Measurements from ENCODE around the gene POLR2B.
"Not testable (repeated sequence)": the region's sequence is repeated elsewhere in the genome, so short reads cannot be mapped to it uniquely, and the experiment has no call there.

The POLR2B gene

GRCh38 chr4:56986952-56987351 is 8.3 kb downstream of the POLR2B start:
- DNase-seq (ENCODE audit: low read depth), result no peak

DNA sequence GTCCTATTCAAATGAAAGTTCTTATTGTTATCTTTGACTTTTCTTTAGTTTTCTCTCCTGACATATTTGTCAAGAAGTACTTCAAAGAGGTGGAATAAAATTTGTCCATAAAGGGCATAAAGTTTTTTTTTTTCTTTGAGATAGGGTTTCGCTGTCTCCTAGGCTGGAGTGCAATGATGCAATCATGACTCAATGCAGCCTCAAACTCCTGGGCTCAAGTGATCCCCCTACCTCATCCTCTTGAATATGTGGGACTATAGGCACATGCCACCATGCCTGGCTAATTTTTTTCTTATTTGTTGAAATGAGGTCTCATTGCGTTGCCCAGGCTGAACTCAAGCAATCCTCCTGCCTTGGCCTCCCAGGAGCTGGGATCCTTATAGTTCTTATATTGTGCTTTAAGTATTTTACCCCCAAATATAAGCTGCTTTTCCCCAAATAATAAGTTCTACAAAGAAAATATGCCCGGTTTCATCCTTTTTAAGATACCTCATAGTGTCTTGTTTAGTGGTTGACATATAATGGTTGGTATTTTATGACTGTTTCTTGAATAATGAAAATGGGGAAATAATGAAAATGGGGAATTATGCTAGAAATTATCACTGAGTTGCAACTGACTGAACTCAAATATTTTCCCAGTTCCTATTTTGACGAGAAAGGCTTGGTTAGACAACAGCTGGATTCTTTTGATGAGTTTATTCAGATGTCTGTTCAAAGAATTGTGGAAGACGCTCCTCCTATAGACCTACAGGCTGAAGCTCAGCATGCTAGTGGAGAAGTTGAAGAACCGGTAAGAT is 11.6 kb downstream of the POLR2B start:
- DNase-seq (ENCODE audit: low read depth), result no peak

GRCh38 chr4:56995525-56995924 is 16.8 kb downstream of the POLR2B start:
- no peak for DNase-seq (ENCODE audit: low read depth)

- DNase-seq (ENCODE audit: low read depth), result no peak
Measured at GRCh38 chr4:56999751-57000150, 21.1 kb downstream of the POLR2B start.

- DNase-seq (ENCODE audit: low read depth), result no peak
Measured at GRCh38 chr4:57013543-57014120, 34.9 kb downstream of the POLR2B start.

- no peak for DNase-seq (ENCODE audit: low read depth)
Measured at GRCh38 chr4:57018980-57019379, 40.3 kb downstream of the POLR2B start.

DNA sequence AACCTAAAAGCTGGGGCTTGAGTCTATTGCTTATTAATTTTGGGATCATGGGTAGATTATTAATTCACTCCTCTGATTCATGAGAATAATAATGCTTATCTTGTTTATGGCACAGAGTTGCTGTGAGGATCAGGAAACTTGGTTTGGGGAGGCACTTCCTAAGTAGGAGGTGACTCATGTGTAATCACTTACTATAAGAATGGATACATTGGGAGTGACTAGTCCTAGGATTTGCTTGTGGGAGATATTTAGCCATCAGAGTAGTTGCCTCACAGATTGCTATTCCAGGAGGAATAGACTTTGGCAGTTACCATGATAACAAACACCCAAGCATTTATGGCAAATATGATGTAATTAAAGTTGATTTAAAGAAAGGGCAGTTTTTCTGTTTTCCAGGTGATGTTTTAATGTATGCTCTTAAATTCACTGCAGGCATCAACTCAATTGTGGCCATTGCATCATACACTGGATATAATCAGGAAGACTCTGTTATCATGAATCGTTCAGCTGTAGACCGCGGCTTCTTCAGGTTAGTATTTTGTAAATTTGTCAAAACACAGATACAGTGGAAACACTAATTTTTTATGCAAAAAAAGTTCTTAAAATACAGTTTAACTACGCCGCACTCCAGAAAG is 41.9 kb downstream of the POLR2B start:
- DNase-seq (ENCODE audit: low read depth), result no peak

DNA sequence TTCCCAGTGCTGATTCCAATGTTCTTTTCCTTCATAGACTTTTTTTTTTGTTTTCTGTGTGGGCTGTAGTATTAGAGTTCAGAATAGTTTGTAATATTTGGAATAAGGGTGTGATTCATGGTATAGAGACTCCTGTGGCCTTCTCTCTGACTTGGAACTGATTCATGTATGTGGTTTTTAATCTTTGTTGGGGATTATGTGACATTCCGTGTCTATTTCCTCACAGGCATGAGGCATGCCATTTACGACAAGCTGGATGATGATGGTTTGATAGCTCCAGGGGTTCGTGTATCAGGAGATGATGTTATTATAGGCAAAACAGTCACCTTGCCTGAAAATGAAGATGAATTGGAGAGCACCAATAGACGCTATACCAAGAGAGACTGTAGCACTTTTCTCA is 44.4 kb downstream of the POLR2B start:
- DNase-seq (ENCODE audit: low read depth), result no peak

GRCh38 chr4:57034520-57034919 is 55.8 kb downstream of the POLR2B start:
- DNase-seq (ENCODE audit: low read depth), result no peak

- no peak for DNase-seq (ENCODE audit: low read depth)
Measured at GRCh38 chr4:57037982-57038604, 59.4 kb downstream of the POLR2B start.

- DNase-seq (ENCODE audit: low read depth), result no peak
Measured at GRCh38 chr4:57039345-57039744, 60.6 kb downstream of the POLR2B start.

GRCh38 chr4:57040510-57040909 is 61.8 kb downstream of the POLR2B start:
- no peak for DNase-seq (ENCODE audit: low read depth)

DNA sequence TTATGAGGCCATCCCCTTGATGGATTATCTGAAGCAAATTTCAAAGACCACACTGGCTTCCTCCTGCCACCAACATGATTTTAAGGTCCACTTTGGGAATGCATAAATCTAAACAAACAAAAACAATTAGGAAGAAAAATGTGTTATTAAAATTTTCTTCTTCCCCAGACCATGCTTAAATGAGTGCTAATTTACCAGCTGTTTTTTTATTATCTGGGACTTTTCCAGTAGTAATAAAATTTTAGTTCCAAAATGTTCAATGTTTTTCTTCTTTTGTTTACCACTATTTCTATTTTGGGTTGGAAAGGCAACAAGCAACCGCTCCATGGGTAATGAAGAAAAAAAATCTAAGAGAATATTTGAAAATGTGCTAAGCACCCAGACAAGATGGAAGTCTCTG is 62.3 kb downstream of the POLR2B start:
- no peak for DNase-seq (ENCODE audit: low read depth)

GRCh38 chr4:57042711-57043169 is 64.0 kb downstream of the POLR2B start:
- no peak for DNase-seq (ENCODE audit: low read depth)

DNA sequence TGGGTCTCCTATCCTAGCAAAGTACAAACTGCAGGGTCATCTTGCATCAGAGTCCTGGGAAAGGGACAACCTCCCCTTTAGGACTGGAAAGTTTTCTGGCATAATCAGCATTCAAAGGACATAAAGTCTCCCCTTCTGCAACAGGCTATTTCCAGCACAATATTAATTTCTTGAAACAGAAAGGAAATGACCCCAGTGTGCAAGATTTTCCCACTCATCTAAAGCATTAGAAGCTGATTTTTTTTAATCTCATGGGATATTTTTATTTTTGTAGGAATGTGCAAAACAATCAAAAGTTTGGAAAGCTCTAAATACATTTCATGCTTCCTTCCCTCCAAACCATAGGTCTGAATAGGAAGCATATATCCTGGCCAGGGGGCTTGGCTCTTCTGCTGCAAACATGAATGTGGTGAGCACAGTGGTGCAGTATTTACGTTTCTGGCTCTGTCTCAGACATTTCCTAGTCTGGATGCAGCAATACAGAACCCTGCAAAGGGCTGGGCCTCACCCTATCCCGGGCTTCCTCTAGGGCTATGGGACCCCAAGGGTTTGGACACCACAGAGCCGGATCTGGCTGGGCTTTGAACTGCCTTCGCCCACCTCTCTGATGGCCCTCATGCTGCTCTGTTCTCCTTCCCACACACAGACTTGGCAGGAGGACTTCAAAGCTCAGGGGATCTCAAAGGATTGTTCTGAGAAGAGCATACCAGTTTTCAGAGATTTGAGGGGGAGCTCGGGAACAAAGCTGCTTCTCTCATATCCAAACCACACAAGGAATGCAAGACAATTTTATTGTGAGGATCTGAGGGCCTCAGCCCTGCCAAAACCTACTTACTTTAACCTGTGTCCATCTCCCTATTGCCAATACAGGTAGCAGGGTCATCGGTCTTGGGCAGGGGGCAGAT is 64.9 kb downstream of the POLR2B start:
- no peak for DNase-seq (ENCODE audit: low read depth)

DNA sequence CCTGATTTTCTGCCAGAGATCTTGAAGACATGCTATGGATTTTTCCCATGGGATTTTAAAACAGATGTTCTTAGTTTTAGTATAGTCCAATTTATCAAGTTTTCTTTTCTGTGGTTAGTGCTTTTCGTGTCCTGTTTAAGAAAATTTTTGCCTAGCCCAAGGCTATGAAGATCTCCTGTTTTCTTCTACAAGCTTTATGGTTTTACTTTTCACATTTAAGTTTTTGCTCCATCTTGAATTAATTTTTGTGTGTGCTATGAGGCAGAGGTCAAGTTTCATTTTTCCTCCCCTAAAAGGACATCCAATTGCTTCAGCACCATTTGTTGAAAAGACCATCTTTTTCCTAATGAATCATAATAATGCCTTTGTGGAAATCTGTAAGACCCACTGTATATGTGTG is 65.6 kb downstream of the POLR2B start:
- DNase-seq (ENCODE audit: low read depth), result no peak

GRCh38 chr4:57044996-57045395 is 66.3 kb downstream of the POLR2B start:
- DNase-seq (ENCODE audit: low read depth), result no peak

DNA sequence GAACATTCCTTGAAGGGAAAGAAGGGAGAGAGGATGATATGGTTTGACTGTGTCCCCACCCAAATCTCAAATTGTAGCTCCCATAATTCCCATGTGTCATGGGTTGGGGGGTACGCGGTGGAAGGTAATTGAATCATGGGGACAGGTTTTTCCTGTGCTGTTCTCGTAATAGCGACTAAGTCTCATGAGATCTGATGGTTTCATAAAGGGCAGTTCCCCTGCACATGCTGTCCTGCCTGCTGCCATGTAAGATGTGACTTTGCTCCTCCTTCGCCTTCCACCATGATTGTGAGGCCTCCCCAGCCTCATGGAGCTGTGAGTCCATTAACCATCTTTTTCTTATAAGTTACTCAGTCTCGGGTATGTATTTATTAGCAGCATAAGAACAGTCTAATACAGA is 68.3 kb downstream of the POLR2B start:
- DNase-seq (ENCODE audit: low read depth), result not testable (repeated sequence)

GRCh38 chr4:57048590-57049304 is 70.1 kb downstream of the POLR2B start:
- no peak for DNase-seq (ENCODE audit: low read depth)

DNA sequence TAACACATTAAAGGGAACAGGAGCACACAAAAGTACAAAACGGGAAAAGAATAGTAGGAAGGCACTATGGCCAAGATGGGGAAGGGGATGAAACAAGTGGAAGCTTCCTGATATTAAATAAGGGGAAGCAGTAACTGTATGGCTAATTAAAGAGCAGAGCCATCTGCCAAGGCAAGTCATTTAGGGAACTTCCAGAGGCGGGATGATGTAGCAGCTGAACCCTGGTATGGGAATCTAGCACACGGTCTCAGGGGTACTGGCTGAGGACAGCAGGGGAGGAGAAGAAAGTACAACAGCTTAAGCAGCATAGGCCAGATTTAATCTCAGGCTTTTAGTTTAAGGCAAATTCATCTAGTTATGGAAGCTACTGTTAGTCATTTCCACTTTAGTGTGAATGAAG is 72.4 kb downstream of the POLR2B start:
- no peak for DNase-seq (ENCODE audit: low read depth)

DNA sequence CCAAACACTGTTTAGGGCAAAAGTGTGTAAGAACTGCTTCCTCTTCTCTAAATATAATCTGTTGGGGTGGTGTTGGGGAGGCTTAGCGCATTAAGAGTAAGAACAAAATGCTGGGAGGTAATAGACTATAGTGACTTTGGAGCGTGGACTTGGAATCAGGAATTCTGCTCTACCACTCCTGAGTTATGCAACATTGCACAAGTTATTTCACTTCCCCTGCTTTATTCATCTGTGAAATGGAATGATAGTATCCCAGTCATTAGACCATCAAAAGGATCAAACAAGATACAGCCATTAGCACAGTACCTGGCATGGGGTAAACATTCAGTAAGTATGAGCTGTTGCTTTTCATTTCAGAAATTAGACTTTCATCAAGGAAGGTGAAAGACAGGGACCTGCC is 72.8 kb downstream of the POLR2B start:
- DNase-seq (ENCODE audit: low read depth), result no peak

All from activated gamma-delta T cell treated with anti-CD3 and anti-CD28 coated beads, Interleukin-2, amount 50 U/mL, for 16 hours (primary cell).